Peyer's patch (tissue), 4 donors: ENCODE data around the gene CTNNA2.

ENCODE experiments used
- CTCF ChIP-seq, 6 experiments: fragments of 450-650 bp in 4 of 6; fragments of 200-600 bp in 2 of 6; sonication (generic) in 1 of 6; IDR thresholded peaks; one replicate each; pipeline ENCODE4 v1.5.1; 2017 to 2019; ENCODE audit warnings: antibody characterized with exemption in 6 of 6, mild to moderate bottlenecking in 3 of 6, moderate library complexity in 1 of 6
- POLR2A ChIP-seq, 2 donors: fragments of 450-650 bp; IDR thresholded peaks; one replicate each; pipeline ENCODE4 v1.5.1; 2017; ENCODE audit warnings: antibody characterized with exemption in 2 of 2, mild to moderate bottlenecking in 2 of 2, moderate library complexity in 2 of 2

DNA sequence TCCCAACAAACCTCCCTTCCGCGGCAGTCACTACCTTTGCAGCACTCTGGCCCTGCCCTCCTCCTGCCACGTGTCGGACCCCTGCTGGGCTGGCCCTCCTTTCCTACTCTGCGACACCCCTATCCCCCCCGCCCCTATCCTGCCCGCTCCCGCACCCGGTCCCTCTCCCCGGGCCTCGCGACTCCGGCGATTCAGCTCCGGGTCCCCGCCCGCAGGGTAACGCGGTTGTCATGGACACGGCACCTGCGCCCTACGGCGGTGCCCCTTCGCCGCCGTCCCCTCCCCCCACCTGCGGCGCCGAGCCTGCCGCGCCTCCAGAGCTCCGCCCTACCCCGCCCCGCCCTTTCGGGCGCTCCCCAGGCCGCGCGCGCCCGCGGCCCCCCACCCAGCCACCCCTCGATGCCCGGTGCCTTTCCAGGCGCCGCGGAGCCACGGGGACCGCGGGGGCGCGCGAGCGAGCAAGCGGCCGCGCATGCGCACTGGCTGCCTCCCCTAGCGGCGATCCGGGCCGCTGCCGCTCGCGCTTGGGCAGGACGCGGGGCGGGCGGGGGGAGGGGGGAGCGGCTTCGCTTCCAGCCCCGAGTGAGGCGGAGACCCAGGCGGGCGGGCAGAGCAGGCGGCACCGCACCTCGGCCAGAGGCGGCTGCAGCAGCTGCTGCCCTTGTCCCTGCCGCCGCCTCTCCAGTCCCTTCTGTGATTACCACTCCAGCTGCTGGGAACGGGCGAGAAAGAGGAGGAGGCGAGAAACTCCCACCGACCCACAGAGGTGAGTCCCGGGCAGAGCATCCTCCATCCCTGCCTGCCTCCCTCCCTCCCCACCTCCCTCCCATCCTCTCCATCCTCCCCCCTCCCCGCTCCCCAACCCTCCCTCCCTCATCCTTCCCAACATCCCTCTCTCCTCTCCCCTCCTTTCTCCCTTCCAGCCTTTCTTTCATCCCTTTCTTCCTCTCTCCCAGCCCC lies at the start of gene CTNNA2:
- peak in 2 of 6 experiments; percentile 24 to 31 for TF ChIP-seq CTCF (IDR thresholded peaks at IDR 0.05)
- TF ChIP-seq POLR2A (IDR thresholded peaks at IDR 0.05), result no peak
